ENCODE data around the gene CHAF1A. TPM values are rescaled to one million over a fixed set of nuclear protein-coding genes. Genes with fewer than 3 reads are reported as not detected.

CHAF1A gene
- total RNA-seq, 2 donors from 2014 or later: 2.6 to 5.0 TPM

DNA sequence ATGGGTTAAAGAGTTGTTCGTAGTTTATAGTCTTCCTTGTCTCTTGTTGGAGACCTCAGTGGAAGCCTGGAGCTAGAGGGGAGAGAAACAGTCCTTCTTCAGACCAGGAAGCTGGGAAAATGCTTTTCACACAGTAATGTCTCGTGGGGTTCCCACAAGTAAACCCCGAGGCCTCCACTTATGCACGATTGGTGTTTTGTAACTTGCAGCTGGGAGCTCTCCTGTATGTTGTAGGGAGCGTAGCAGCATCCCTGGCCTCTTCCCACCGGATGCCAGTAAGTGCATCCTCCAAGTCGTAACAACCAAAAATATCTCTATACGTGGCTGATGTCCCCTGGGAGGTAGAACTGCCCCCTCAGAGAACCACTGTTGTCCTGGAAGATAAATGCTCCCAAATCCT lies 3.5 kb downstream of the CHAF1A start:
- TF ChIP-seq, protein P1, sequence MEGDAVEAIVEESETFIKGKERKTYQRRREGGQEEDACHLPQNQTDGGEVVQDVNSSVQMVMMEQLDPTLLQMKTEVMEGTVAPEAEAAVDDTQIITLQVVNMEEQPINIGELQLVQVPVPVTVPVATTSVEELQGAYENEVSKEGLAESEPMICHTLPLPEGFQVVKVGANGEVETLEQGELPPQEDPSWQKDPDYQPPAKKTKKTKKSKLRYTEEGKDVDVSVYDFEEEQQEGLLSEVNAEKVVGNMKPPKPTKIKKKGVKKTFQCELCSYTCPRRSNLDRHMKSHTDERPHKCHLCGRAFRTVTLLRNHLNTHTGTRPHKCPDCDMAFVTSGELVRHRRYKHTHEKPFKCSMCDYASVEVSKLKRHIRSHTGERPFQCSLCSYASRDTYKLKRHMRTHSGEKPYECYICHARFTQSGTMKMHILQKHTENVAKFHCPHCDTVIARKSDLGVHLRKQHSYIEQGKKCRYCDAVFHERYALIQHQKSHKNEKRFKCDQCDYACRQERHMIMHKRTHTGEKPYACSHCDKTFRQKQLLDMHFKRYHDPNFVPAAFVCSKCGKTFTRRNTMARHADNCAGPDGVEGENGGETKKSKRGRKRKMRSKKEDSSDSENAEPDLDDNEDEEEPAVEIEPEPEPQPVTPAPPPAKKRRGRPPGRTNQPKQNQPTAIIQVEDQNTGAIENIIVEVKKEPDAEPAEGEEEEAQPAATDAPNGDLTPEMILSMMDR (IDR thresholded peaks at IDR 0.05): no peak
- no peaks in the 10 kb centered on the region for H3K27me3 ChIP-seq
- H3K4me3 ChIP-seq: no peak overlapping the region
- no peak for DNase-seq (ENCODE audit: low spot score)
- peaks cover 4% of the 10 kb centered on the region for H3K36me3 ChIP-seq
- peaks cover 0 to 21% of the 10 kb centered on the region in 2 donors for H3K4me1 ChIP-seq
- H3K9me3 ChIP-seq: no peaks in the 10 kb centered on the region
- no peak overlapping the region for H3K27ac ChIP-seq

DNA sequence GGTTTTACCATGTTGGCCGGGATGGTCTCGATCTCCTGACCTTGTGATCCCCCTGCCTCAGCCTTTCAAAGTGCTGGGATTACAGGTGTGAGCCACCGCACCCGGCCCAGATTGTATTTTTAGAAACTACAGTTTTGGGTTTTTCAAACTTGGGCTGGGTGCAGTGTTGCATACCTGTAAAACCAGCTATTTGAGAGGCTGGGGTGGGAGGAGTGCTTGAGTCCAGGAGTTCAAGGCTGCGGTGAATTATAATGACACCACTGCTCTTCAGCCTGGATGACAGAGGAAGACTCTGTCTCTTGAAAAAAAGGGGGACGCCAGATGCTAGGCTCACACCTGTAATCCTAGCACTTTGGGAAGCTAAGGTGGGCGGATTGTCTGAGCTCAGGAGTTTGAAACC lies 4.2 kb downstream of the CHAF1A start:
- H3K36me3 ChIP-seq: peaks cover 4% of the 10 kb centered on the region
- no peak for DNase-seq (ENCODE audit: low spot score)
- H3K4me1 ChIP-seq: peaks cover 0 to 14% of the 10 kb centered on the region in 2 donors
- no peak overlapping the region for H3K27ac ChIP-seq
- TF ChIP-seq, protein P1 (IDR thresholded peaks at IDR 0.05): no peak
- H3K27me3 ChIP-seq: no peaks in the 10 kb centered on the region
- H3K9me3 ChIP-seq: no peaks in the 10 kb centered on the region
- H3K4me3 ChIP-seq: no peak overlapping the region

DNA sequence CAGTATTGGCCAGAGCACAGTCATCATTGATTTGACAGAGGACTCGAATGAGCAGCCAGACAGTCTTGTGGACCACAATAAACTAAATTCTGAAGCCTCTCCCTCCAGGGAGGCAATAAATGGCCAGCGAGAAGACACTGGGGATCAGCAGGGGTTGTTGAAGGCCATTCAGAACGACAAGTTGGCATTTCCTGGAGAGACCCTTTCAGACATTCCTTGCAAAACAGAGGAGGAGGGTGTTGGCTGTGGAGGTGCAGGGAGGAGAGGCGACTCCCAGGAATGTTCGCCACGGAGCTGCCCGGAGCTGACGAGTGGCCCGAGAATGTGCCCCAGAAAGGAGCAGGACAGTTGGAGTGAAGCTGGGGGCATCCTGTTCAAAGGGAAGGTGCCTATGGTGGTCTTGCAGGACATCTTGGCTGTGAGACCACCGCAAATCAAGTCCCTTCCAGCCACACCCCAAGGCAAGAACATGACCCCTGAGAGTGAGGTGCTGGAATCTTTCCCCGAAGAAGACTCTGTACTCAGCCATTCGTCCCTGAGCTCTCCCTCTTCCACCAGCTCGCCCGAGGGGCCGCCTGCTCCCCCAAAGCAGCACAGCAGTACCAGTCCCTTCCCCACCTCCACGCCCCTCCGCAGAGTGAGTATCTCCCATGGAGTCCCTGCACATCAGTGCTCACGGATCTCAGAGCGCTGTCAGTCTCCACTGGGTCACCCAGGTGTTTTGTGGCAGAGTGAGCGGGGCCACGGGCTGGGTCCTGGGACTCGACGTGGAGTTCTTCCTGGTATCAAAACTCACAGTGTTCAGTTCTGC lies 6.9 kb downstream of the CHAF1A start:
- TF ChIP-seq, protein P1 (IDR thresholded peaks at IDR 0.05): no peak
- peaks cover 4% of the 10 kb centered on the region for H3K36me3 ChIP-seq
- no peaks in the 10 kb centered on the region for H3K9me3 ChIP-seq
- H3K27me3 ChIP-seq: no peaks in the 10 kb centered on the region
- no peak overlapping the region for H3K4me3 ChIP-seq
- no peak overlapping the region for H3K27ac ChIP-seq
- no peaks in the 10 kb centered on the region for H3K4me1 ChIP-seq
- DNase-seq (ENCODE audit: low spot score): no peak

DNA sequence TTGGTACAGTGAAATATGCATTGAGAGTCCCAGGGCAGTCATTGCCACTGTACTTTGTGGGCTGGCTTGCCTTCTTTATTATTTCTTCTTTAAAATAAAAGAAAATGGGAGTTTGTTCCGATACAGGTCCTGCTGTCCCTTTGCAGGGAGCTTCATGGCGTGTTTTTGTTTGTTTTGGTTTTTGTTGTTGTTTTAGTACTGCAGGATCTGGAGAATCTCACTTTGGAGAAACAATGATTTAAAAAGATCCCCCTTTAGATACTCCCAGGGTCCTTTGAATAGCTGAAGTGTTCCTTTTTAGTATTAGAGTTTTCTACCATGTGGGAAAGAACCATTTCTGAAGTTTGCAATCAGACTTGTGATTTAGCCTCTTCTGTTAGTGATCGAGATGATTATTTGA lies 11.1 kb downstream of the CHAF1A start:
- Histone ChIP-seq H3K4me3 (no peak overlapping the region), H3K4me1 (peaks cover 0 to 9% of the 10 kb centered on the region in 2 donors), H3K27me3 (no peaks in the 10 kb centered on the region), H3K36me3 (peaks cover 4% of the 10 kb centered on the region), H3K27ac (no peak overlapping the region), H3K9me3 (no peaks in the 10 kb centered on the region)
- TF ChIP-seq, protein P1 (IDR thresholded peaks at IDR 0.05): no peak
- no peak for DNase-seq (ENCODE audit: low spot score)

DNA sequence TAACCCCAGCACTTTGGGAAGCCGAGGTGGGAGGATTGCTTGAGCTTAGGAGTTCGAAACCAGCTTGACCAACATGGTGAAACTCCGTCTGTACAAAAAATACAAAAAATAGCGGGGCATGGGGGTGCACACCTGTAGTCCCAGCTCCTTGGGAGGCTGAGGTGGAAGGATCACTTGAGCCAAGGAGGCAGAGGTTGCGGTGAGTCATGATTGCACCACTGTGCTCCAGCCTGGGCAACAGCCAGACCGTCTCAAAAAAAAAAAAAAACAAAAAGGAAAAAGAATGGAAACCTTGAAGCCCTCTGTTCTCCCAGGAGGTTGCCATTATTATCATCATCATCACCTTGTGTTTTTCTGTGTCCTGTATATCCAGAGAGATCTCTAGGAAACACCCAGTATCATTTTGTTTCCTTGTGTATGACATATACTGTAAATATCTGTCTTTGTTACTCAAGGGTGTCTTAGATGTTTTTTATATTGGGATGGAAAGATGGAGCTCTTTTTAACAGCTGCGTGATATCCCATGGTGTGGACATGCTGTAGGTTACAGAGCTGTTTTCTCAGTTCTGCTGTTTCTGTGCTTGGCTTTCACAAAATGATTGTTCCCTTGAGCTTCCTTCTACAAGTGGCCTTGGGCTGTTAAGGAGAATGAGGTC lies 11.8 kb downstream of the CHAF1A start:
- H3K4me1 ChIP-seq: peaks cover 0 to 9% of the 10 kb centered on the region in 2 donors
- no peak for DNase-seq (ENCODE audit: low spot score)
- peaks cover 4% of the 10 kb centered on the region for H3K36me3 ChIP-seq
- TF ChIP-seq, protein P1 (IDR thresholded peaks at IDR 0.05): no peak
- no peaks in the 10 kb centered on the region for H3K9me3 ChIP-seq
- H3K27ac ChIP-seq: peak overlapping the region in 1 of 2 donors; percentile 5
- no peak overlapping the region for H3K4me3 ChIP-seq
- H3K27me3 ChIP-seq: no peaks in the 10 kb centered on the region
